GM21576 (cell line): ENCODE results near the gene MYADM.
A peak's percentile ranks its signal among the peaks of the same experiment; 100 is the strongest.
"Not testable (repeated sequence)": the region's sequence is repeated elsewhere in the genome, so short reads cannot be mapped to it uniquely, and the experiment has no call there.

Experiments used
- ATAC-seq: cut with Tn5 transposase; IDR thresholded peaks from one replicate; pipeline ENCODE4 v1.9.1; 2021; ENCODE audit warnings: mild to moderate bottlenecking, moderate library complexity; ENCODE audit not compliant: unreplicated experiment

MYADM gene

DNA sequence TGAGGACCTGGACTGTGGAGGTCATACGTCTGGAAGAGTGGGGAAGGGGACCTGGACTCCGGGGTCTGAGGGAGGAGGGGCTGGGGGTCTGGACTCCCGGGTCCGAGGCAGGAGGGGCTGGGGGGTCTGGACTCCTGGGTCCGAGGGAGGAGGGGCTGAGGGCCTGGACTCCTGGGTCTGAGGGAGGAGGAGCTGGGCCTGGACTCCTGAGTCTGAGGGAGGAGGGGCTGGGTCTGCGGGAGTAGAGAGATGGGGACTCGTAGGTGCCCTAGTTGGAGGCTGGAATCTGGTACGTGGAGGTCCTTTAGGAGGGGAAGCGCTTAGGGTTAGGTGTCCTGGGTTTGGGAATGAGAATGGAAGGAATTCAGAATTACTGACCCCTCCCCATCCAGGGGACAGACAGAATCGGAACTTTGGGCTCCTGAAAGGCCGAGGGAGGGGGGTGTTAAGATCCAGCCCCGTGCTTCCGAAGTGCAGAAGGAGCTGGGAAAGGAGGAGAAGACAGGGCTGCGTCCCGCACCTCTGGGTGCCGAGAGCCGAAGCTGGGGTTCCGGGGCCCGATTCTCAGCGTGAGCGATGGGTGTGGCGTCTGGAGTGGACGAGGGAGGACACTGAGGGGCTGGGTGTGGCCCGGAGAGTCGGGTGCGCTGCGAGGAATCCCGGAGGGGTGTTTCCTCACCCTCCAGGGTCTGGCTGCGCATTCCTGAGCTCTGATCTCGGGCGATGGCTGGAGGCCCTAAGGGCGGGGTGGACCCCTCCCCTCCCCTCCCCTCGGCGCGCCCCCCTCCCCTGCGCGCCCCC, 608 bp downstream of the MYADM start:
- ATAC-seq: no peak

DNA sequence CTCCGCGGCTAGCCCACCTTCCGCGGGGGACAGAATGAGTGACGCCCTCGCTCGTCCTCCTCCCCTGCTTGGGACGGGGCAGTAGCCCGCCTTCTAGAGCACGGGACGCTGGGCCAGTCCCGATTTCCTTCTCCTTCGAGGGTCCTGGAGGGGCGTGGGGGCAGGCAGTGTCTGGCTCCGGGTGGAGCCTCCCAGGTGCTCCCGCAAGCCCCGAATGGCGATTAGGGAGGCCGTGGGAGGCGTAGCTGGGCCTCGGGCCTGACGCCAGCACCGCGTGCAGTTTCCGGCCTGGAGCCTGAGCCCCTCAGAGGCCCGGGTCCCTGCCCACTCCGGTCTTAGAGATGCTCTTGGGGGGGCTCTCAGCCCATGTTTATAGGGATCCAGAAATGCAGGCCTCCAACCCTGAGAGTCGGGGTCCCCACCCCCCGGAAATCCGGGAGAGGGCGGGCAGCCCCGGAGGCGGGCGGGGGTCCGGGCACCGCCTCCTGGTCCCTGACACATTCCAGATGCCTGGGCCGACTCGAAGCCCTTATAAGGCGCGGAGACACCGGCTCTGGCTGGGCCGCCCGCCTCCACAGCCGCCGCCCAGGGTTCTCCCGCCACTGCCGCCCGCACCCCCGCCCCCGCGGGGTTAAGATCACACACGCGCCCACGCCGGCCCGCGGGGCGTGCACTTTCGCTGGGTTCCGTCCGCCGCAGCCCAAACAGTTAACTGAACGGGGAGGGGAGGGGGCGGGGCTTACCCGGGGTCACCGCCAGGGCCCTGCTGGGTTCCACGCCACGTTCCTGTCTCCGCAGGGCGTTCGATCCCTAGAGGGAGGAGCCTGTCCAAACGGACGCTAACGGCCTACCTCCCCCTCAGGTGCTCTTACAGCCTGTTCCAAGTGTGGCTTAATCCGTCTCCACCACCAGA, 1.5 kb downstream of the MYADM start:
- peak; percentile 27 for ATAC-seq

DNA sequence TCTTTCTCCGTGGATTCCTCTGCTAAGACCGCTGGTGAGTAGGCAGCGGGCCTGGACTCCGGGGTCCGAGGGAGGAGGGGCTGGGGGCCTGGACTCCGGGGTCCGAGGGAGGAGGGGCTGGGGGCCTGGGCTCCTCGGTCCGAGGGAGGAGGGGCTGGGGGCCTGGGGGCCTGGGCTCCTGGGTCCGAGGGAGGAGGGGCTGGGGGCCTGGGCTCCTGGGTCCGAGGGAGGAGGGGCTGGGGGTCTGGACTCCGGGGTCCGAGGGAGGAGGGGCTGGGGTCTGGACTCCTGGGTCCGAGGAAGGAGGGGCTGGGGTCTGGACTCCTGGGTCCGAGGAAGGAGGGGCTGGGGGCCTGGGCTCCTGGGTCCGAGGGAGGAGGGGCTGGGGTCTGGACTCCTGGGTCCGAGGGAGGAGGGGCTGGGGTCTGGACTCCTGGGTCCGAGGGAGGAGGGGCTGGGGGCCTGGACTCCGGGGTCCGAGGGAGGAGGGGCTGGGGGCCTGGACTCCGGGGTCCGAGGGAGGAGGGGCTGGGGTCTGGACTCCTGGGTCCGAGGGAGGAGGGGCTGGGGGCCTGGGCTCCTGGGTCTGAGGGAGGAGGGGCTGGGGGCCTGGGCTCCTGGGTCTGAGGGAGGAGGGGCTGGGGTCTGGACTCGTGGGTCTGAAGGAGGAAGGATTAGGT, 2.3 kb downstream of the MYADM start:
- ATAC-seq: not testable (repeated sequence)

DNA sequence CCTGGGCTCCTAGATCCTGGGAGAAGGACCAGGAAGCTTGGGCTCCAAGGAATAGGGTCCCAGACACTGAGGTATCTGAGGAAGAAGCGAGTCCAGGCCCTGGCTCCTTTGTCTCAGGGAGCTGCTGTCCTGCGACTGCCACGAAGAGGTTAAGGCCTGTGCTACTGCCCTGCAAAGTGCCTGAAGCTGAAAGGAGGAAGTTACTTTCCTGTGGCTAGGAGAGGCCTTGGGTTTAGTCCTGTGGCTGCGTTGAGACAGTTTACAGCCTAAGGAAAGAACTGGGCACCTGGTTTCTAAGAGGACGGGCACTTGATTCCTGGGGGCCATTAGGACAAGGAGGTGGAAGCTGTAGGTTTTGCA, 2.8 kb downstream of the MYADM start:
- ATAC-seq: no peak

DNA sequence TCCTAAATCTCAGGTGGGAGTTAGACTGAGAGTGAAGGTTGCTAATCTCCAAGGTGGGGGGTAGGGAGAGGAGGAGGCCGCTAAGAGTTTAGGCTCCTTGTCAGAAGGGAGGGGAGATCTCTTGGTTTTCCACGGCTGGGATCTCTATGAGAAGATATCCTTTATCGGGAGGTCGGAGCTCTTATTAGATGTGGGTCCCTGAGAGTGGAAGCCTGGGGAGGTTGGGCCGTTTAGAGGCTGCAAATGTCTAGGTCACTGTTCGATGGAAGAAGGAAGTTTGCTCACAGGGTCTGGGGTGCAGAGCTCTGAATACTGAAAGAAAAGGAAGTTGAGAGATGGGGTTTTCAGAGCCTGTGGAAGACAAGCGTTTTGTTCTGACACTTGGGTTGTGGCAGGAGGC, 3.8 kb downstream of the MYADM start:
- ATAC-seq: no peak

DNA sequence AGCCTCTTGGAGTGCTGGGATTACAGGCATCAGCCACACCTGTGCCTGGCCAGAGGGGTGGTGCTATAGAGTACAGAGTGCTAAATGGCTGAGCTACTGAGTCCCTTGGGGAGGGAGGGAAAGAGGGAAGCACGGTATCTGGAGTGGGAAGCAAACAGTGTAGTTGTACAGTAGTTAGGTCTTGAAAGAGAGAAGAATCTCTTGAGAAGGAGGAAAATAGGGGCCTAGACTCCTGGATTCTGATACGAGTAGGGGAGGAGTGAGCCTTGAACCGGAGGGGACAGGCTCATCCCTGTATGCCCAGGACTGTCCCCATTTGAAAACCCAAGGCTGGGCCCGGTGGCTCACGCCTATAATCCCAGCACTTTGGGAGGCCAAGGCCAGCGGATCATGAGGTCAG, 5.1 kb downstream of the MYADM start:
- no peak for ATAC-seq

DNA sequence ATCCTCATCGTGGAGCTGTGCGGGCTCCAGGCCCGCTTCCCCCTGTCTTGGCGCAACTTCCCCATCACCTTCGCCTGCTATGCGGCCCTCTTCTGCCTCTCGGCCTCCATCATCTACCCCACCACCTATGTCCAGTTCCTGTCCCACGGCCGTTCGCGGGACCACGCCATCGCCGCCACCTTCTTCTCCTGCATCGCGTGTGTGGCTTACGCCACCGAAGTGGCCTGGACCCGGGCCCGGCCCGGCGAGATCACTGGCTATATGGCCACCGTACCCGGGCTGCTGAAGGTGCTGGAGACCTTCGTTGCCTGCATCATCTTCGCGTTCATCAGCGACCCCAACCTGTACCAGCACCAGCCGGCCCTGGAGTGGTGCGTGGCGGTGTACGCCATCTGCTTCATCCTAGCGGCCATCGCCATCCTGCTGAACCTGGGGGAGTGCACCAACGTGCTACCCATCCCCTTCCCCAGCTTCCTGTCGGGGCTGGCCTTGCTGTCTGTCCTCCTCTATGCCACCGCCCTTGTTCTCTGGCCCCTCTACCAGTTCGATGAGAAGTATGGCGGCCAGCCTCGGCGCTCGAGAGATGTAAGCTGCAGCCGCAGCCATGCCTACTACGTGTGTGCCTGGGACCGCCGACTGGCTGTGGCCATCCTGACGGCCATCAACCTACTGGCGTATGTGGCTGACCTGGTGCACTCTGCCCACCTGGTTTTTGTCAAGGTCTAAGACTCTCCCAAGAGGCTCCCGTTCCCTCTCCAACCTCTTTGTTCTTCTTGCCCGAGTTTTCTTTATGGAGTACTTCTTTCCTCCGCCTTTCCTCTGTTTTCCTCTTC, 6.3 kb downstream of the MYADM start:
- ATAC-seq: no peak

DNA sequence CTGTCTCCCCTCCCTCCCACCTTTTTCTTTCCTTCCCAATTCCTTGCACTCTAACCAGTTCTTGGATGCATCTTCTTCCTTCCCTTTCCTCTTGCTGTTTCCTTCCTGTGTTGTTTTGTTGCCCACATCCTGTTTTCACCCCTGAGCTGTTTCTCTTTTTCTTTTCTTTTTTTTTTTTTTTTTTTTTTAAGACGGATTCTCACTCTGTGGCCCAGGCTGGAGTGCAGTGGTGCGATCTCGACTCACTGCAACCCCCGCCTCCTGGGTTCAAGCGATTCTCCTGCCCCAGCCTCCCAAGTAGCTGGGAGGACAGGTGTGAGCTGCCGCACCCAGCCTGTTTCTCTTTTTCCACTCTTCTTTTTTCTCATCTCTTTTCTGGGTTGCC, 6.9 kb downstream of the MYADM start:
- ATAC-seq: no peak

DNA sequence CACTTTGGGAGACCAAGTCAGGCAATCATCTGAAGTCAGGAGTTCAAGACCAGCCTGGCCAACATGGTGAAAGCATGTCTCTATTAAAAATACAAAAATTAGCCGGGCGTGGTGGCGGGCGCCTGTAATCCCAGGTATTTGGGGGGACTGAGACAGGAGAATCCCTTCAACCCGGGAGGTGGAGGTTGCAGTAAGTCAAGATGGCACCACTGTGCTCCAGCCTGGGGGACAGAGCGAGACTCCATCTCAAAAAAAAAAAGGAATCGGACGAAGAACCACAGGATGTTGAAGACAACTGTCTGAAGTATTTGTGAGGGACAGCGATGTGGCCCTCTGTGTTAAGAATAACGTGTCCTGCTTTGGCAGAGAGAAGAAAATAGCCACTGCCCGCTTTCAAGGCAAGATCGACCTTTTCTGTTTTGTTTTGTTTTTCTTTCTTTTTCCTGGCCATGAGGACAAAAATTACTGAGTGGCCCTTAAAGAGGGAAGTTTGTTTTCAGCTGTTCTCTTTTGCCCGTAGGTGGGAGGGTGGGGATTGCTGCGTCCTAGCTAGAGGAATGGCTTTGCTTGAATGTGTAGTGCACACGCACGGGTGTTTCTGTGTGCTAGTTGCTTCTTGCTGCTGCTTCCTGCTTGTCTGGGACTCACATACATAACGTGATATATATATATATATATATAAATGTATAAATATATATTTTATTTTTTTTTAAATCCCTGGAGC, 8.1 kb downstream of the MYADM start:
- ATAC-seq: no peak

DNA sequence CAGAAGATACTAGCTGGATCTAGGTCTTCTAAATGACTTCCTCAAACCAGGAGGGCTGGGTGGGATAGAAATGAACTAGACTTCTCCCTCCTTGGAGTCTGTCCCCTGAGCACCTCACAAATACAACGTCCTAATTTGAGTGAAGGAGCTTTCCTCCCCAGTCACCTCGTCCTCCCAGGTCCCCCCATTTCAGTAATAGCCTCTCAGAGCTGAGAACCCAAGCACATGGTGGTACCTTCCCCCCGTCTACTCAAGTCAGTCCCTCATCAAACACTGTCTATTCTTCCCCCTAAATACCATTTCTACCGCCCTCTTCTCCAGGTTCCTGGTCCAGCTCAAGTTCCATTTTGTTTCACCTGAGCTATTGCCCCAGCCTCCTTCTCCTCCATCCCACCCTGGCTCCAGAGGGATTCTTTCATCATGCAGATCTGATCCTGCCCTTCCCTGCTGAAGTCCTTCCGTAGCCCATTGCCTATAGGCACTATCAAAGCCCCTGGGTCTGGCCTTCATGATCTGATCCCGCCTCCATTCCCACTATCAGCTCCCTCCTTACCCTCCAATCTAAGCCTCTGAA, 9.1 kb downstream of the MYADM start:
- ATAC-seq: no peak

DNA sequence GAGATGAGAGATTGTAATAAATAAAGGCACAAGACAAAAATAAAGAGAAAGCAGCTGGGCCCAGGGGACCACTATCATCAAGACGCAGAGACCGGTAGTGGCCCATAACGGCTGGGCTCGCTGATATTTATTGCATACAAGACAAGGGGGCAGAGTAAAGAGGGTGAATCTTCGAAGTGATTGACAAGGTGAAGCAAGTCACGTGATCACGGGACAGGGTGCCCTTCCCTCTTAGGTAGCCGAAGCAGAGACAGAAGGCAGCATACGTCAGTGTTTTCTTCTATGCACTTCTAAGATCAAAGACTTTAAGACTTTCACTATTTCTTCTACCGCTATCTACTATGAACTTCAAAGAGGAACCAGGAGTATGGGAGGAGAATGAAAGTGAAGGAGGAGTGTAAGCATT, 9.7 kb downstream of the MYADM start:
- no peak for ATAC-seq

DNA sequence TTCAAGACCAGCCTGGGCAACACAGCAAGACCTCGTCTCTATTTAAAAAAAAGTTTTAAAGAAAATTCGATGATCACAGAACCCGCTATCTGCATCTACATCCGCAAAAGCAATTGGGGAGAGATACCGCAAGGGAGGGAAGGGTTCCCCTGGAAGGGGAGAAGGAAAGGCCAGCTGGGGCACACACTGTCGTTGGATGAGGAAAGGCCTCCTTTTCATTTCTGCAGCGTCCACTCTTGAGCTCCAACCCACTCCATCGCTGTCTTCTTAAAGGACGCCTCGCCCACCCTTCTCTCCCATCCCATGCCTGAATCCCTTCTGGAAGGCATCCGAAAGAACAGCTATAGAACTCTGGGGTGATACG, 11.1 kb downstream of the MYADM start:
- no peak for ATAC-seq

DNA sequence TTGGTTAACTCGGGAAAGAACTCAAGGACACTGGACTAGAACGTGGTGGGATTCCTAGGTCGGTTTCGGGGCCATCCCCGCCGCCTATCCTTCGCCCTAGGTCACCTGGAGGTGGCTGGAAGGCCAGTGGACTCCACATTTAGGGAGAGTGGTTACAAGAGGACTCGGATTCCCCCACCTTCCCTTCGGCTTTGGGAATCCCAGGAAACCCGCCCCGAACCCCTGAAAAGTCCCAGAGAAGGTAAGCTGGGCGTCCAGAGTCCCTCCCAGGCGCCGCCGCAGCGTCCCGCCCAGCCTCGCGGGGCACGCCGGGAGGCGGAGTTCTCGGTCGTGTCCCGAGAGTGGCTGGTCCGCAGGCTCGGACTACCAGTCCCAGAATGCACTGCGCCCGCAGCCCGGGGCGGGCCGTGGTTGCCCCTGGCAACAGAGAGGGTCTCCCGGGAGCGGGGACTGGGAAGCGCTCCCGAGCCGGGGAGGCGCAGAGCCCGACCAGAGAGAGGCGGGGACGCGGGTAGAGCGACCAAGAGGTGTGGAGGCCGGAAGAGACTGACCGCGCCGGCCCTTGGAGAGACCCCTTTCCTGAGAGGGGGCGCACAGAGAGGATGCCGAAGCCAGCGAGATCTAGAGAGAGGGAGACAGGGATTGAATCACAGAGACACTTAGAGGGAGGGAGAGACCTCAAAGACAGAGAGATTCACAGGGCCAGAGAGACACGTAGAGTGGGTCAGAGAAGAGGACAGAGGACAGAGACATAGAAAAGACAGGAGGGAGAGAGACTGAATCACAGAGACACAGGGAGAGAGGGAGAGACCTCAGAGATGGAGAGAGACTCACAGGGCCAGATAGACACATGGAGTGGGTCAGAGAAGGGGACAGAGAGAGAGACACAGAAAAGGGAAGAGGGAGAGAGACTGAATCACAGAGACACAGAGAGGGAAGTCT, 11.7 kb downstream of the MYADM start:
- ATAC-seq: peak; percentile 68

DNA sequence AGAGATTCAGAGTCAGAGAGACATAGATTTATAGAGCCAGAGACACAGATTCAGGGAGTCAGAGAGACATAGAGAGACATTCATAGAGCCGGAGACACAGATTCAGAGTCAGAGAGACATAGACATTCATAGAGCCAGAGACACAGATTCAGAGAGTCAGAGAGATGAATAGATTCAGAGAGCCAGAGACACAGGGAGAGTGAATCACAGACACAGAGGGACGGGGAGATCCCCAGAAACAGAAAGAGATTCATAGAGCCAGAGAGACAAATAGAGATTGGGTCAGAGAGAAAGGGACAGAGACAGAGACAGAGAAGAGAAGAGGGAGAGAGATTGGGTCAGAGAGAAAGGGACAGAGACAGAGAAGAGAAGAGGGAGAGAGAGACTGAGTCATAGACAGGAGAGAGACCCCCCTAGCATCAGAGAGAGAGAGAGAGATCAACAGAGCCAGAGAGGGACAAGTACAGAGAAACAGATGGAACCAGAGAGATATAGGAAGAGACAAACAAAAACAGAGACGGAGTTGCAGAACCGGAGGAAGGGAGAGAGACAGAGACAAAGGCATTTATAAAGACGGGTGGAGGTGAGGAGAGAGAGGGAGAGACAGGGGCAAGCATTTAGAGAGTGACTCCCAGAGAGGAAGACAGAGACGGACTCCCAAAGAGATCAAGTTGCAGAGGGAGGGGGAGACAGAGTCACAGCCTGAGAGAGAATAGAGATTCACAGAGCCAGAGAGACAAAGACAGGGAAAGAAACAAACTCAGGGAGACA, 13.2 kb downstream of the MYADM start:
- no peak for ATAC-seq

DNA sequence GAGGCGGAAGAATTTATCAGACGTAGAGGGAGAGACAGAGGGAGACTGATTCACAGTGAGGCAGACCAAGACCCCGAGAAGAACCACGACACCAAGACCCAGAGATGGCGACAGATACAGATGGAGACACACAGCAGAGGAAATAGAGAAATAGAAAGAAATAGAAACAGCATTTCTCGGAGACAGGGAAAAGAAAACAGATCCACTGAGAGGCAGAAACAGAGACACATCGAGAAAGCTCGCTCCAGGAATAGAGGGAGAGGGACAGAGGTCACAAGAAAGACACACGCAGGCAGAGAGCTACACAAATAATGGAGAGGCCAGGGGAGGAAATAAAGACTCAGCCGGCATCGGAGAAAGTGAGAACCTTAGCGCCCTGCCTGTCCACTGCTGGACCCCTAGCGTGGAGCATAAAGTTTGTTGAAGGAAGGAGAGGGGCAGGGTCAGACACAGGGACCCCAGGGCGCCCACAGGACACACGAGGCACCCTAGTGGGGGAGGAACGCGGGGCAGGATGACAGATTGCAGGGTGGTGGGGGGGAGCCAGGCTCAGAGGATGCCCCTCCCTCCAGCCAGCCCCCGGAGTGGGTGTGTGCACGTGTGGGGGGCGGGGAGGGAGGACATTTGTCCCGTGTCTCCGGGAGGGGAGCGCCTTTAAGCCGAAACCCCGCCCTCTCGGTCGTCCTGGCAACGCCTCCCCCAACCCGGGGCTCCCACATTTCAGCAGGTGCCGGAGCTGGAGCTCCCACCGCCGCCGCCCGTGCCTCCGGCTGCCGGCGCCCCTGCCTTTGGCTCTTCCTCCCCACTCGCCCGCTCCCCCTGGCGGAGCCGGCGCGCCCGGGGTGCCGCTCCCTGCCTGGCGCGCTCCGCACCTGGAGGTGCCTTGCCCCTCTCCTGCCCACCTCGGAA, 14.1 kb downstream of the MYADM start, which contains the start of gene PRKCG:
Gene PRKCG, plus strand, starts transcription at position 716 of the 909 bp plus-strand sequence. CDS start 298 bp downstream, outside the sequence.
- ATAC-seq: no peak

DNA sequence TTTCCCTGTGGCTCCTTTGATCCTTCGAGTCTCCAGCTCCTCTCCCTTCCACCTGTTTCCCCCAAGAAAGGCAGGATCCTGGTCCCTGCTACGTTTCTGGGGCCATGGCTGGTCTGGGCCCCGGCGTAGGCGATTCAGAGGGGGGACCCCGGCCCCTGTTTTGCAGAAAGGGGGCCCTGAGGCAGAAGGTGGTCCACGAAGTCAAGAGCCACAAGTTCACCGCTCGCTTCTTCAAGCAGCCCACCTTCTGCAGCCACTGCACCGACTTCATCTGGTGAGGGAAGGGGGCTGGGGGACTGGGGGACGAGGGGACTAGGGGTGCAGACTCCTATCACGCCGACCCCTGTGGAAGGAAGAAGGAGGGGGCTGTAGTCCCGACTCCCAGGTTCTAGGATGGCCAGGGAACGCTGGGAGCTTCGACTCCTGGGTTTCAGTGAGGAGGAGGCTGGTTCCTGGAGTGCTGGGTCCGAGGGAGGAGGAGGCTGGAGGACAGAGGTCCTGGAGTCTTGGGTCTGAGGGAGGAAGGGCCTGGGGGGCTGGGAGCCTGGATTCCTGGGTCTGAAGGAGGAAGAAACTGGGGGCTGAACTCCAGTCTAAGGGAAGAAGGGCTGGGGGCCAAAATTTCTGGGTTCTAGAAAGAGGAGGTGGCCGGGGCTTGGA, 14.8 kb downstream of the MYADM start:
- ATAC-seq: no peak
